ENCODE measurements around the gene DPH1.

DPH1 gene

GRCh38 chr17:2017274-2017941, 12.5 kb upstream of the DPH1 start:
- no peak for TF ChIP-seq CTCF (IDR thresholded peaks at IDR 0.05; ENCODE audit: insufficient read depth, missing control alignments)
- DNase-seq (ENCODE audit: insufficient read length, low spot score) (no peak), FAIRE-seq (no peak)

DNA sequence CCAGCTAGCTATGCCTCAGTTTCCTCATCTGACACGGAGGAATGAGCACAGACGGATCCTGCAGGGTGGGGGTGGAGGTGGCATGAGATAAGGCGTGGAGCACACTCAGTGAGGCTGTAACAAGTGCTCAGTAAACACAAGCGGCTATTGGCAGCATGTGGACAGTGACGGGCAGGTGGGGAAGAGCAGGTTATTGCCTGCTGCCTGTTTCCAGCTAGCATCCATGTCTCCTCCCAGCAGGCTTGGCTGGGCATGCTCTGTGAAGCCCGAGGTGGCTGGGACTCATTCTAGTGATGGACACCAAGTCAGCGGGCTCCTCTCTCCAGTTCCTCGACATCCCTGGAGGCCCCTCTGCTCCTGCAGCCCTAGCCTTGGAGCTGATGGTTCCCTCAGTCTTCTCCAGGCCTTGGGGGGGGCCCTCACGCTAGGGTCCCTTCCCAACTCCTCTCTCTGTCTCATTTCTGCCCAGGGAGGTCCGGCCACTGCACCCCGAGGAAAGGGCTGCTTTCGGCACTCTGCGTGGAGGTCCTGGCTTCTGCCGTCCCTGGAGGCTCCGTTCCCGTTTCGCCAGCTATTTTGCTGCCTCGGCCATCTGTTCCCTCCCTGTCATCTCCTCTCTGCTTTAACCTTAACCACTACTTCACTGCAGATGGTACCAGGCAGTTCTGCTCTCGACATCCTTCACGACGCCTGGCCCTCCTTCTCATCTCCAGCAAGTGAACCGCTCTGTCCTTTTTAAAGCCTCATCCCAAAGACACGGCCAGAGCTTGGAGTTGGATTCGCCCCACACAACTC, 11.0 kb upstream of the DPH1 start:
- no peak for TF ChIP-seq CTCF (IDR thresholded peaks at IDR 0.05; ENCODE audit: insufficient read depth, missing control alignments)
- FAIRE-seq (no peak), DNase-seq (ENCODE audit: insufficient read length, low spot score) (no peak)

DNA sequence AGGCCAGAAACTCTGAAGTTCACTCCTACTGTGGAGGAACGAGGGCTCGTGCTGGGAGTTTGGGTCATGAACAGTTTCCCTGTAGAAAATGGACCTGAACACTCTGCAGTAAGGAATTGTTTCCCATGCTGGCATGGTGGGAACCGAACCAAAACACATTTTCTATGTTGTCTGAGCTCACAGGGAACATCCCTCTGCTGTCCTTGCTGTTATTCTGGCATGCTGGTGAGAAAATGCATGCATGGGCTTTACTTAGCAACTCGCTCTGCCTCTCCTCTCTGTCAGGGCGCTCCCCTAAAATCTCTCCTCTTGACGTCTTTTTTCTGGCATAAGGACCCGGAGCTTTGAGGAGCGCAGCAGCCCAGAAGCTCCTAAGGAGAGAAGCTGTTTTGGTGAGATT, 10.2 kb upstream of the DPH1 start:
- DNase-seq (ENCODE audit: insufficient read length, low spot score) (no peak), FAIRE-seq (no peak)
- no peak for TF ChIP-seq CTCF (IDR thresholded peaks at IDR 0.05; ENCODE audit: insufficient read depth, missing control alignments)

GRCh38 chr17:2020721-2021120, 9.2 kb upstream of the DPH1 start:
- TF ChIP-seq CTCF (IDR thresholded peaks at IDR 0.05; ENCODE audit: insufficient read depth, missing control alignments): no peak
- FAIRE-seq: no peak
- no peak for DNase-seq (ENCODE audit: insufficient read length, low spot score)

DNA sequence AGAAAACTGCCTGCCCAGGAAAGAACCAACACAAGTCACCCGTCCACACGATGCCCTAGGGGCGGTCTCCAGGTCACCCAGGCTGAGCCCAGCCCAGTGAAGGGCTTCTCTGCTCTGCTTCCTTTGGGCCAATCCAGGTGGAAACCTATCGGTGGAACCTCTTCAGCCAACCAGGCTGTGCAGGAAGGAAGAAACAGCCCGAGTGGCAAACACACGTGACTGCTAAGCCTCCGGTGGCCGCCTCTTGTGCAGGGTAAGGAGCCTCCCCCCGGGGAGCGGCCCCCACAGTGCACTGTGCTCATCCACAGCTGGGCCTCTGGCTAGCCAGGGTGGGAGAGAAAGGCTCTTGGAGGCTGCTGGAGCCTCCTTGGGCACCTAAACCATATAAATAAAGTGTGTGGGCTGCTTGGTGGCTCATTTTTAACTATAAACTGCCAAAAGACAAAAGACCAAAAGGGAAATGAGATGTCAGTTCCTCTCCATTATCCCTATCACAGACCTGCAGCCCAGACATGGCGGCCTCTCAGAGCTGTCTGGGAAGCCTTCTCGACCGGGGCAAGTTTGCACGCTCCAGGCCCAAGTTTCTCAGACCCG, 7.2 kb upstream of the DPH1 start:
- DNase-seq (ENCODE audit: insufficient read length, low spot score) (no peak), FAIRE-seq (no peak)
- no peak for TF ChIP-seq CTCF (IDR thresholded peaks at IDR 0.05; ENCODE audit: insufficient read depth, missing control alignments)

GRCh38 chr17:2023256-2023655, 6.7 kb upstream of the DPH1 start:
- FAIRE-seq (no peak), DNase-seq (ENCODE audit: insufficient read length, low spot score) (no peak)
- no peak for TF ChIP-seq CTCF (IDR thresholded peaks at IDR 0.05; ENCODE audit: insufficient read depth, missing control alignments)
